Tibial artery (tissue), 4 donors: Measurements from ENCODE around the gene ACBD4.
A peak's percentile ranks its signal among the peaks of the same experiment; 100 is the strongest.

Source experiments
- DNase-seq, 2 donors: peaks; one replicate each; pipeline ENCODE4 v3.0.0-alpha.2; 2019
- H3K27ac ChIP-seq, 2 donors: fragments of 200-600 bp; sonication (generic) in 1 of 2; 1 replicate in 1 of 2; 2 replicates in 1 of 2; pipeline ENCODE4 v1.5.1; 2018 to 2019; ENCODE audit warnings: mild to moderate bottlenecking in 1 of 2
- H3K27me3 ChIP-seq, 2 donors: fragments of 200-600 bp; sonication (generic) in 1 of 2; one replicate each; pipeline versions ENCODE4 v1.5.1 to v1.6.0; 2016 to 2019
- H3K36me3 ChIP-seq, 3 donors: fragments of 200-600 bp; sonication (generic) in 2 of 3; one replicate each; pipeline ENCODE4 v1.5.1; 2016 to 2019; ENCODE audit warnings: mild to moderate bottlenecking in 2 of 3
- H3K4me1 ChIP-seq, 4 donors: fragments of 200-600 bp; sonication (generic) in 2 of 4; 1 replicate in 3 of 4; 2 replicates in 1 of 4; pipeline ENCODE4 v1.5.1; 2016 to 2019
- H3K4me3 ChIP-seq, 2 donors: fragments of 200-600 bp; sonication (generic) in 1 of 2; 1 replicate in 1 of 2; 2 replicates in 1 of 2; pipeline ENCODE4 v1.5.1; 2018 to 2019; ENCODE audit warnings: mild to moderate bottlenecking in 2 of 2
- H3K9me3 ChIP-seq, 3 donors: fragments of 200-600 bp; sonication (generic) in 1 of 3; one replicate each; pipeline ENCODE4 v1.5.1; 2016 to 2019
- intact Hi-C: fragments of 100-400 bp; cut with DNase I; formaldehyde crosslinking; loops from one replicate; pipeline ENCODE4 v1.15.0; 2023; ENCODE audit warnings: low total_unique reads
- TF ChIP-seq, protein P1 (sequence below), 2 experiments: fragments of 200-600 bp in 1 of 2; fragments of 450-650 bp in 1 of 2; IDR thresholded peaks; one replicate each; pipeline ENCODE4 v1.5.1; 2017 to 2019; ENCODE audit warnings: antibody characterized with exemption in 2 of 2, mild to moderate bottlenecking in 1 of 2, moderate library complexity in 1 of 2

Gene ACBD4

DNA sequence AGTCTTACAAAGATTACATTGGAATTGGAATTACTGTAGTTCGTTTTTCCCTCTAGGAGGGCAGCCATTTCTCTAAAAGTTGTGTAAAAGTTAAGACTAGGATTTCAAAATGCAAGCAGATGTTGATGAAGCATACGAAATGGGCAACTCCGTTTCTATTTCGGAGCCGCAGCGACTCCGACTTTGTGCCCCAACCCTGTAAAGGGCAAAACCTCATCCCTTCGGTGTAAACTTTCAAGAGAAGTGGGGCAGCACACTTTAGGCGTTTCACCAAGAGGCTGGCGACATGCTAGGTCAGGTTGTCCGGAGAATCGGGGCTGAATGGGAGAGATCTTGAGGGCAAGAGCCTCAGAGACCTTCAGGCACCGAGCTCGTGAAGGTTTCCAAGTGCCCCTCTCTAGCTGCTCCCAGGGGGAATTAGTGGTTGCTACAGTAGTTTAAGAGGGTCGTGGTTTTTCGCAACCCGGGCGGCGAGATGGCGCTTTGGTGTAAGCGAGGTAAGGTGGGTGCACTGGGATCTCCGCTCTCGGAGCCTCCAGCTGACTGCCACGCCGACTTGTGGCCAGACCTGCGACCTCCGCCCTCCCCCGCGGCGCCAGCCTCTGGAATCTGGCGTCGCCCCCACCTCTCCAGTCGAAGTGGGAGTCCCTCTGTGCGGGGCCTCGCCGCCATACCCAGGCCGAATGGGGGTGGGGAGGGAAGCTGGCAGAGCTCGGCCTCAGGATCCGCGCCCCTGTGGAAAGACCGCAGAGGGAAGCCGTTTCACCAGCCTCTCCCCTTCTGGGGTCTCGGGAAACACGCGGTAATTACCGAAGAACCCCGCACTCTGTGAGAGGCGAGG lies 25.2 kb downstream of the ACBD4 start:
- Histone ChIP-seq H3K27me3 (no peaks in the 10 kb centered on the region), H3K4me3 (peak overlapping the region; percentile 77 to 91), H3K9me3 (no peaks in the 10 kb centered on the region), H3K36me3 (no peaks in the 10 kb centered on the region), H3K4me1 (peaks cover 0 to 53% (median 36%) of the 10 kb centered on the region in 4 donors), H3K27ac (peak overlapping the region; percentile 99 to 100)
- DNase-seq, result peak in 1 of 2 donors; percentile 82
- intact Hi-C loops, result no loop called here
- TF ChIP-seq, protein P1, sequence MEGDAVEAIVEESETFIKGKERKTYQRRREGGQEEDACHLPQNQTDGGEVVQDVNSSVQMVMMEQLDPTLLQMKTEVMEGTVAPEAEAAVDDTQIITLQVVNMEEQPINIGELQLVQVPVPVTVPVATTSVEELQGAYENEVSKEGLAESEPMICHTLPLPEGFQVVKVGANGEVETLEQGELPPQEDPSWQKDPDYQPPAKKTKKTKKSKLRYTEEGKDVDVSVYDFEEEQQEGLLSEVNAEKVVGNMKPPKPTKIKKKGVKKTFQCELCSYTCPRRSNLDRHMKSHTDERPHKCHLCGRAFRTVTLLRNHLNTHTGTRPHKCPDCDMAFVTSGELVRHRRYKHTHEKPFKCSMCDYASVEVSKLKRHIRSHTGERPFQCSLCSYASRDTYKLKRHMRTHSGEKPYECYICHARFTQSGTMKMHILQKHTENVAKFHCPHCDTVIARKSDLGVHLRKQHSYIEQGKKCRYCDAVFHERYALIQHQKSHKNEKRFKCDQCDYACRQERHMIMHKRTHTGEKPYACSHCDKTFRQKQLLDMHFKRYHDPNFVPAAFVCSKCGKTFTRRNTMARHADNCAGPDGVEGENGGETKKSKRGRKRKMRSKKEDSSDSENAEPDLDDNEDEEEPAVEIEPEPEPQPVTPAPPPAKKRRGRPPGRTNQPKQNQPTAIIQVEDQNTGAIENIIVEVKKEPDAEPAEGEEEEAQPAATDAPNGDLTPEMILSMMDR (IDR thresholded peaks at IDR 0.05), result peak in 1 of 2 experiments; percentile 6

DNA sequence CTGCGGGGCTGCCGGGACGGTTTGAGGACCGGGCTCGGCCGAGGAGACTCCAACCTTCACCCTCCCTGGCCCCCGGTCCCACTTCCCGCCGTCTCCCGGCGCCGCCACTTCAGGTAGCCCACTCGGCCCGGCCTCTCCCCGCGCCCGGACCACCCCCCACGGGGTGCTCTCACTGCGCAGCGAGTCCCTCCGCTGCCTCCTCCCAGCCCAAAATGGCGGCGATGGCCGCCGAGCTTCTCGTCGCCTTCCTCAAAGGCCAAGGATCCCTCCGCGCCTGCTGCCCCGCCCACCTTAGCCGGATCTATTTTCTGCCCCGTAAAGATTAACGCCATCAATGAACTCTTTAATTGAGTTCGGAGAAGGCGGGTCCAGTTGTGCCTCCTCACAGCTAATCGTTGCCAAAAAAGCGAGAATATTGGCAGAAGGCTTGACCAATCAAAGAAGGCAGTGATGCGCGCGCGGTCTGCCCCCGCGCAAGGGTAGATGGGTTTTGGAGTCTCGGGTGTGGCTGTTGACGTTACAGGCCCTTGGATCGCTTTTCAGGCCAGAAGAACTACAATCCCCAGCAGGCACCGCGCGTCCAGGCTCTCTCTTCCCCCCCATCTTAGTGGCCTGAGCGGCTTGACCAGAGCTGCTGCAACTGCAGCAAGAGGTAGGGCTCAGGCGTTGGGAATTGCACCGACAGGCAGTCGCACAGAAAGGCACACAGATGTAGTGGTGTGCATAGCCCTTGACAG lies 26.0 kb downstream of the ACBD4 start, which contains the start of gene HEXIM2:
TSS of gene HEXIM2 (plus strand) at position 588 of the 737 bp plus-strand sequence. CDS start 919 bp downstream, outside the sequence.
- H3K27me3 ChIP-seq, result no peaks in the 10 kb centered on the region
- H3K27ac ChIP-seq, result peak within 1 kb of the TSS; percentile 99 to 100
- H3K4me1 ChIP-seq, result peaks cover 0 to 45% (median 35%) of the 10 kb centered on the region in 4 donors
- peak within 1 kb of the TSS; percentile 77 to 91 for H3K4me3 ChIP-seq
- TF ChIP-seq, protein P1 (IDR thresholded peaks at IDR 0.05), result peak in 1 of 2 experiments; percentile 2
- intact Hi-C loops, result no loop called here
- no peaks in the 10 kb centered on the region for H3K9me3 ChIP-seq
- H3K36me3 ChIP-seq, result no peaks in the 10 kb centered on the region
- peak; percentile 98 to 99 for DNase-seq

DNA sequence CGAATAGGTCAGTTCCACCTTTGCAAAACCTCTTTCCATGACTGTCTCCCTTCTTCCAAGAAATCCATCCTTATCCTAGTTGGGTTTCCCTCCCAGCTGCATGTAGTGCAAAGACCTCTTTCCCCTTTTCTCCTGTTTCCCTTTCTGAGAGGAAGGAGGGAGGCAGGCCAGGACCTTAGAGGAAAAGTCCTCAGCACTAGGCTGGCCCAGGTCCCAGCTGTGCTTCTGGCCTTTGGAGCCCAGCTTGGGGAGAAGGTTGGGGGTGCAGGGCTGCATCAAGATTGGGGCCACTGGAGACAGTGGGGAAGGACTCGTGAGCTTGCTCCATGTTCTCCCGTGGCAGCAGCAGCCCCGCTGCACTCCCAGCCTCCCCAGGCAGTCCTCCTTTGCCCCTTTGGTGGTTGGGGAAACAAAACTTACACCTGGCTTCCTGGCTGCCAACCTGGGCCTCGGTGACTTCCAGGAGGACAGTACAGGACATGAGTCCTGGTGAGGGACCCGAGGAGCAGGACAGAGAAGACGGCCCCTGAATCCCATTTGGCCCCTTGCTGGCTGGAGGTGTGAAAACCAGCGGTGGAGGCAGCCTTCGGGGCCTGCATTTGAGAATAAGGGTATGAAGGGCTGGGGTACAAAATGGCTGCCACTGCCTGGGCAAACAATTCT lies 26.7 kb downstream of the ACBD4 start:
- peak overlapping the region; percentile 14 to 30 for H3K4me3 ChIP-seq
- DNase-seq, result no peak
- no peaks in the 10 kb centered on the region for H3K9me3 ChIP-seq
- TF ChIP-seq, protein P1 (IDR thresholded peaks at IDR 0.05), result no peak
- intact Hi-C loops, result no loop called here
- H3K36me3 ChIP-seq, result no peaks in the 10 kb centered on the region
- no peaks in the 10 kb centered on the region for H3K27me3 ChIP-seq
- peak overlapping the region; percentile 18 to 70 for H3K27ac ChIP-seq
- peaks cover 0 to 39% (median 32%) of the 10 kb centered on the region in 4 donors for H3K4me1 ChIP-seq

DNA sequence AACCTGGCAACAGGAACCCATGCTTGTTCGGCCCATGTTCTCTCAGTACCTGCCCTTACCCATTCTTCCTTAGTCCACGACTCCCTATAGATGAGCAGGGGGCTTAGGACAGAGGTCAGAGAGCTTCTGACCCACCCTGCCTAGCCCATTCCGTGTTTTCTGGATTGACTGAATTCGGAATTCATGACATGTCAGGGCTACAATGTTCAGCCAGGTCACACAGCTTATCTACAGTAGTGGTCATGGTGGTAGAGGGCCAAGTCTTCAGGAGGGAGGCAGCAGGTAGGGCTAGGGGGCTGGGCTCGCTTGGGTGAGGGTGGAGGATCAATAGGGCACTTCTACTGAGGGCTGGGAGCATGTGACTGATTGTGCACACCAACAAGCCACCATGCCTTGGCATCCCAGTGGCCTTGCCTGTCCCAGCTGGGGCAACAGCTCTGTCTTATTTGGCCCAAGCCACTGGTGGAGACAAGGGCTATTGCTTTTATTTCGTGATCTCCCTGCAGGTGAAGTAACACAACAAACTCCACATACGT lies 29.3 kb downstream of the ACBD4 start:
- TF ChIP-seq, protein P1 (IDR thresholded peaks at IDR 0.05), result no peak
- H3K27ac ChIP-seq, result no peak overlapping the region
- intact Hi-C loops, result no loop called here
- DNase-seq, result no peak
- no peaks in the 10 kb centered on the region for H3K9me3 ChIP-seq
- no peaks in the 10 kb centered on the region for H3K27me3 ChIP-seq
- H3K4me1 ChIP-seq, result peaks cover 0 to 12% (median 10%) of the 10 kb centered on the region in 4 donors
- no peak overlapping the region for H3K4me3 ChIP-seq
- no peaks in the 10 kb centered on the region for H3K36me3 ChIP-seq
